Uterus (tissue), 2 donors: ENCODE measurements around the gene CACNB4.

Experiments
- CTCF ChIP-seq, 4 experiments: fragments of 200-600 bp in 2 of 4; fragments of 450-650 bp in 2 of 4; sonication (generic) in 2 of 4; IDR thresholded peaks; one replicate each; pipeline ENCODE4 v1.5.1; 2016 to 2019; ENCODE audit warnings: antibody characterized with exemption in 4 of 4, mild to moderate bottlenecking in 2 of 4, moderate library complexity in 1 of 4
- POLR2A ChIP-seq, 2 donors: fragments of 450-650 bp; IDR thresholded peaks; one replicate each; pipeline ENCODE4 v1.6.1; 2016; ENCODE audit warnings: antibody characterized with exemption in 2 of 2, mild to moderate bottlenecking in 1 of 2, moderate library complexity in 1 of 2

GRCh38 chr2:151902829-151903228 is 196.0 kb downstream of the CACNB4 start:
- TF ChIP-seq CTCF (IDR thresholded peaks at IDR 0.05), result no peak
- TF ChIP-seq POLR2A (IDR thresholded peaks at IDR 0.05), result no peak
